Activated naive CD8-positive, alpha-beta T cell treated with anti-CD3 and anti-CD28 coated beads, Interleukin-2, amount 50 U/mL, for 24 hours (primary cell): ENCODE measurements around the gene CACFD1.
A peak's percentile ranks its signal among the peaks of the same experiment; 100 is the strongest.
"Not testable (repeated sequence)": the region's sequence is repeated elsewhere in the genome, so short reads cannot be mapped to it uniquely, and the experiment has no call there.

Experiments used
- ATAC-seq: fragments of 150-1000 bp; cut with Tn5 transposase; one replicate; pipeline ENCODE4 v1.10.0; 2021
- DNase-seq: peaks from one replicate; pipeline ENCODE4 v3.0.0; 2021
- H3K27ac Mint-ChIP-seq: one replicate; pipeline ENCODE4 v1.8.0; 2021; ENCODE audit warnings: mild to moderate bottlenecking, mixed read lengths
- H3K27me3 Mint-ChIP-seq: one replicate; pipeline ENCODE4 v1.8.0; 2021; ENCODE audit warnings: mixed read lengths
- H3K36me3 Mint-ChIP-seq: one replicate; pipeline ENCODE4 v1.8.0; 2021; ENCODE audit warnings: low read depth, mixed read lengths
- H3K4me1 Mint-ChIP-seq: one replicate; pipeline ENCODE4 v1.8.0; 2021; ENCODE audit warnings: mixed read lengths
- H3K4me3 Mint-ChIP-seq: one replicate; pipeline ENCODE4 v1.8.0; 2021; ENCODE audit warnings: mild to moderate bottlenecking, moderate library complexity, mixed read lengths
- H3K9me3 Mint-ChIP-seq: one replicate; pipeline ENCODE4 v1.8.0; 2021; ENCODE audit warnings: mixed read lengths

The CACFD1 gene

GRCh38 chr9:133429641-133430161, 30.1 kb upstream of the CACFD1 start:
- DNase-seq (no peak), ATAC-seq (peak; percentile 45)
- Mint-ChIP-seq H3K36me3 (no peaks in the 10 kb centered on the region), H3K27ac (no peak overlapping the region), H3K4me1 (peaks cover 4% of the 10 kb centered on the region), H3K4me3 (no peak overlapping the region), H3K9me3 (no peaks in the 10 kb centered on the region), H3K27me3 (peaks cover 21% of the 10 kb centered on the region)

GRCh38 chr9:133430244-133430643, 29.5 kb upstream of the CACFD1 start:
- H3K27me3 Mint-ChIP-seq: peaks cover 21% of the 10 kb centered on the region
- DNase-seq (no peak), ATAC-seq (no peak)
- no peaks in the 10 kb centered on the region for H3K36me3 Mint-ChIP-seq
- H3K4me1 Mint-ChIP-seq: peaks cover 4% of the 10 kb centered on the region
- H3K4me3 Mint-ChIP-seq: no peak overlapping the region
- H3K9me3 Mint-ChIP-seq: no peaks in the 10 kb centered on the region
- no peak overlapping the region for H3K27ac Mint-ChIP-seq

GRCh38 chr9:133433351-133433843, 26.4 kb upstream of the CACFD1 start:
- Mint-ChIP-seq H3K9me3 (no peaks in the 10 kb centered on the region), H3K4me1 (no peaks in the 10 kb centered on the region), H3K4me3 (no peak overlapping the region), H3K27ac (no peak overlapping the region), H3K27me3 (peaks cover 6% of the 10 kb centered on the region), H3K36me3 (no peaks in the 10 kb centered on the region)
- ATAC-seq: no peak
- no peak for DNase-seq

GRCh38 chr9:133436681-133437080, 23.1 kb upstream of the CACFD1 start:
- H3K9me3 Mint-ChIP-seq: no peaks in the 10 kb centered on the region
- H3K27me3 Mint-ChIP-seq: no peaks in the 10 kb centered on the region
- no peak overlapping the region for H3K27ac Mint-ChIP-seq
- H3K4me1 Mint-ChIP-seq: peaks cover 7% of the 10 kb centered on the region
- ATAC-seq (no peak), DNase-seq (no peak)
- no peak overlapping the region for H3K4me3 Mint-ChIP-seq
- no peaks in the 10 kb centered on the region for H3K36me3 Mint-ChIP-seq

- Mint-ChIP-seq H3K4me1 (peaks cover 7% of the 10 kb centered on the region), H3K9me3 (no peaks in the 10 kb centered on the region), H3K27ac (no peak overlapping the region), H3K27me3 (no peaks in the 10 kb centered on the region), H3K36me3 (no peaks in the 10 kb centered on the region), H3K4me3 (no peak overlapping the region)
- DNase-seq (no peak), ATAC-seq (no peak)
Measured at GRCh38 chr9:133437753-133438531, 21.8 kb upstream of the CACFD1 start.

GRCh38 chr9:133439337-133439736, 20.4 kb upstream of the CACFD1 start:
- ATAC-seq (peak; percentile 35), DNase-seq (no peak)
- peaks cover 7% of the 10 kb centered on the region for H3K4me1 Mint-ChIP-seq
- no peak overlapping the region for H3K4me3 Mint-ChIP-seq
- H3K9me3 Mint-ChIP-seq: no peaks in the 10 kb centered on the region
- no peaks in the 10 kb centered on the region for H3K36me3 Mint-ChIP-seq
- no peaks in the 10 kb centered on the region for H3K27me3 Mint-ChIP-seq
- no peak overlapping the region for H3K27ac Mint-ChIP-seq

GRCh38 chr9:133440874-133441273, 18.9 kb upstream of the CACFD1 start:
- no peaks in the 10 kb centered on the region for H3K27me3 Mint-ChIP-seq
- peaks cover 7% of the 10 kb centered on the region for H3K4me1 Mint-ChIP-seq
- H3K9me3 Mint-ChIP-seq: no peaks in the 10 kb centered on the region
- H3K4me3 Mint-ChIP-seq: no peak overlapping the region
- no peak for DNase-seq
- no peaks in the 10 kb centered on the region for H3K36me3 Mint-ChIP-seq
- no peak overlapping the region for H3K27ac Mint-ChIP-seq
- no peak for ATAC-seq

- DNase-seq (no peak), ATAC-seq (no peak)
- H3K36me3 Mint-ChIP-seq: no peaks in the 10 kb centered on the region
- H3K4me3 Mint-ChIP-seq: no peak overlapping the region
- H3K27me3 Mint-ChIP-seq: no peaks in the 10 kb centered on the region
- no peak overlapping the region for H3K27ac Mint-ChIP-seq
- H3K4me1 Mint-ChIP-seq: peaks cover 7% of the 10 kb centered on the region
- no peaks in the 10 kb centered on the region for H3K9me3 Mint-ChIP-seq
Measured at GRCh38 chr9:133441571-133441970, 18.2 kb upstream of the CACFD1 start.

GRCh38 chr9:133443248-133443647, 16.5 kb upstream of the CACFD1 start:
- Mint-ChIP-seq H3K4me1 (peaks cover 7% of the 10 kb centered on the region), H3K9me3 (no peaks in the 10 kb centered on the region), H3K4me3 (no peak overlapping the region), H3K36me3 (no peaks in the 10 kb centered on the region), H3K27me3 (no peaks in the 10 kb centered on the region), H3K27ac (no peak overlapping the region)
- no peak for ATAC-seq
- no peak for DNase-seq

- ATAC-seq: no peak
- H3K4me3 Mint-ChIP-seq: no peak overlapping the region
Measured at GRCh38 chr9:133443982-133444381, 15.8 kb upstream of the CACFD1 start.

GRCh38 chr9:133445293-133445969, 14.3 kb upstream of the CACFD1 start:
- no peaks in the 10 kb centered on the region for H3K9me3 Mint-ChIP-seq

More at GRCh38 chr9:133443982-133444381, 15.8 kb upstream of the CACFD1 start:
- Mint-ChIP-seq H3K9me3 (no peaks in the 10 kb centered on the region), H3K27ac (no peak overlapping the region), H3K4me1 (peaks cover 7% of the 10 kb centered on the region), H3K36me3 (no peaks in the 10 kb centered on the region), H3K27me3 (no peaks in the 10 kb centered on the region)
- no peak for DNase-seq

GRCh38 chr9:133448487-133448972, 11.2 kb upstream of the CACFD1 start:
- H3K36me3 Mint-ChIP-seq: no peaks in the 10 kb centered on the region
- no peaks in the 10 kb centered on the region for H3K4me1 Mint-ChIP-seq
- no peak for DNase-seq
- no peaks in the 10 kb centered on the region for H3K9me3 Mint-ChIP-seq
- no peak overlapping the region for H3K4me3 Mint-ChIP-seq
- H3K27me3 Mint-ChIP-seq: no peaks in the 10 kb centered on the region
- ATAC-seq: no peak
- H3K27ac Mint-ChIP-seq: no peak overlapping the region

More at GRCh38 chr9:133445293-133445969, 14.3 kb upstream of the CACFD1 start:
- Mint-ChIP-seq H3K27me3 (no peaks in the 10 kb centered on the region), H3K4me3 (no peak overlapping the region), H3K36me3 (no peaks in the 10 kb centered on the region), H3K4me1 (peaks cover 3% of the 10 kb centered on the region), H3K27ac (no peak overlapping the region)
- no peak for DNase-seq
- ATAC-seq: no peak

GRCh38 chr9:133449760-133450159, 10.0 kb upstream of the CACFD1 start:
- H3K27me3 Mint-ChIP-seq: no peaks in the 10 kb centered on the region
- H3K4me1 Mint-ChIP-seq: no peaks in the 10 kb centered on the region
- H3K36me3 Mint-ChIP-seq: no peaks in the 10 kb centered on the region
- no peak overlapping the region for H3K4me3 Mint-ChIP-seq
- no peak for ATAC-seq
- no peaks in the 10 kb centered on the region for H3K9me3 Mint-ChIP-seq
- no peak for DNase-seq
- H3K27ac Mint-ChIP-seq: no peak overlapping the region

- H3K27ac Mint-ChIP-seq, H3K36me3 Mint-ChIP-seq, DNase-seq, H3K9me3 Mint-ChIP-seq, H3K4me3 Mint-ChIP-seq, H3K4me1 Mint-ChIP-seq, ATAC-seq, H3K27me3 Mint-ChIP-seq: not testable (repeated sequence)
Measured at GRCh38 chr9:133451865-133452264, 7.9 kb upstream of the CACFD1 start.

- Mint-ChIP-seq H3K9me3 (no peaks in the 10 kb centered on the region), H3K27me3 (no peaks in the 10 kb centered on the region), H3K4me1 (no peaks in the 10 kb centered on the region), H3K36me3 (no peaks in the 10 kb centered on the region), H3K27ac (no peak overlapping the region), H3K4me3 (no peak overlapping the region)
- no peak for ATAC-seq
- no peak for DNase-seq
Measured at GRCh38 chr9:133452562-133452961, 7.2 kb upstream of the CACFD1 start.
